ENCODE results near the gene FAM174A. TPM values are rescaled to one million over a fixed set of nuclear protein-coding genes. Genes with fewer than 3 reads are reported as not detected.

The FAM174A gene
- total RNA-seq, 4 donors from 2014 or later = 17.6 to 51.5 (median 31.0) TPM

GRCh38 chr5:100615362-100615761, 80.2 kb downstream of the FAM174A start:
- H3K27ac ChIP-seq = no peak overlapping the region
- no peaks in the 10 kb centered on the region for H3K4me1 ChIP-seq
- TF ChIP-seq EP300 (IDR thresholded peaks at IDR 0.05) (no peak), CTCF (IDR thresholded peaks at IDR 0.05) (no peak), POLR2A (IDR thresholded peaks at IDR 0.05) (no peak), POLR2AphosphoS5 (IDR thresholded peaks at IDR 0.05) (no peak)
- no peak overlapping the region for H3K4me3 ChIP-seq
- H3K9me3 ChIP-seq = peaks cover 0 to 5% (median 0%) of the 10 kb centered on the region in 3 donors
- WGBS, 2 donors (ENCODE audit: low coverage in 1 of 2) = 24 to 35% methylated on average over 2 of the region's 2 CpGs
- H3K36me3 ChIP-seq = no peaks in the 10 kb centered on the region
- no peak for ATAC-seq
- H3K27me3 ChIP-seq = no peaks in the 10 kb centered on the region

- Histone ChIP-seq H3K9me3 (no peaks in the 10 kb centered on the region), H3K4me3 (no peak overlapping the region), H3K4me1 (no peaks in the 10 kb centered on the region), H3K27ac (no peak overlapping the region), H3K27me3 (no peaks in the 10 kb centered on the region), H3K36me3 (no peaks in the 10 kb centered on the region)
- WGBS, 2 donors (ENCODE audit: low coverage in 1 of 2) = 54 to 69% methylated on average over 5 to 7 of the region's 7 CpGs
- ATAC-seq = no peak
- TF ChIP-seq EP300 (IDR thresholded peaks at IDR 0.05) (no peak), CTCF (IDR thresholded peaks at IDR 0.05) (no peak), POLR2A (IDR thresholded peaks at IDR 0.05) (no peak)
These were observed 81.1 kb downstream of the FAM174A start for GRCh38 chr5:100616291-100616690.

GRCh38 chr5:100616981-100617380, 81.8 kb downstream of the FAM174A start:
- no peaks in the 10 kb centered on the region for H3K9me3 ChIP-seq
- no peak for ATAC-seq
- no peaks in the 10 kb centered on the region for H3K27me3 ChIP-seq
- no peak overlapping the region for H3K4me3 ChIP-seq
- 98 to 100% methylated on average over 1 to 3 of the region's 3 CpGs for WGBS, 2 donors (ENCODE audit: low coverage in 1 of 2)
- no peak overlapping the region for H3K27ac ChIP-seq
- H3K4me1 ChIP-seq = no peaks in the 10 kb centered on the region
- no peaks in the 10 kb centered on the region for H3K36me3 ChIP-seq
- no peak for TF ChIP-seq EP300 (IDR thresholded peaks at IDR 0.05)
- no peak for TF ChIP-seq CTCF (IDR thresholded peaks at IDR 0.05)
- TF ChIP-seq POLR2A (IDR thresholded peaks at IDR 0.05) = no peak
- no peak for TF ChIP-seq POLR2AphosphoS5 (IDR thresholded peaks at IDR 0.05)

GRCh38 chr5:100623719-100624118, 88.5 kb downstream of the FAM174A start:
- H3K9me3 ChIP-seq = no peaks in the 10 kb centered on the region
- no peak for ATAC-seq
- no peaks in the 10 kb centered on the region for H3K4me1 ChIP-seq
- 22 to 35% methylated on average over 2 of the region's 2 CpGs for WGBS, 2 donors (ENCODE audit: low coverage in 1 of 2)
- no peaks in the 10 kb centered on the region for H3K36me3 ChIP-seq
- TF ChIP-seq POLR2A (IDR thresholded peaks at IDR 0.05) (no peak), CTCF (IDR thresholded peaks at IDR 0.05) (peak in 2 of 4 experiments; percentile 12 to 37)
- H3K27me3 ChIP-seq = no peaks in the 10 kb centered on the region
- no peak overlapping the region for H3K27ac ChIP-seq
- no peak overlapping the region for H3K4me3 ChIP-seq

- ATAC-seq = no peak
- no peak for TF ChIP-seq POLR2AphosphoS5 (IDR thresholded peaks at IDR 0.05)
- H3K4me1 ChIP-seq = no peaks in the 10 kb centered on the region
- whole genome bisulfite sequencing, 2 donors (ENCODE audit: low coverage in 1 of 2) = 17 to 55% methylated on average over 1 of the region's 1 CpG
- H3K4me3 ChIP-seq = no peak overlapping the region
- H3K9me3 ChIP-seq = no peaks in the 10 kb centered on the region
- H3K36me3 ChIP-seq = no peaks in the 10 kb centered on the region
- no peak overlapping the region for H3K27ac ChIP-seq
- H3K27me3 ChIP-seq = no peaks in the 10 kb centered on the region
These were observed 99.9 kb downstream of the FAM174A start for GRCh38 chr5:100634937-100635534.
